HepG2 (cell line): ENCODE data around the gene IFI35. TPM values are rescaled to one million over a fixed set of nuclear protein-coding genes. Genes with fewer than 3 reads are reported as not detected.

Experiments
- ARNT ChIP-seq: fragments of 450-650 bp; IDR thresholded peaks from 2 replicates; pipeline ENCODE4 v1.6.1; 2017
- ATF1 ChIP-seq: IDR thresholded peaks from 2 replicates; pipeline ENCODE4 v1.6.1; 2016; ENCODE audit warnings: mild to moderate bottlenecking, control low read depth
- DMAP1 ChIP-seq: IDR thresholded peaks from 2 replicates; pipeline ENCODE4 v1.6.1; 2016
- GABPA ChIP-seq, 2 experiments: IDR thresholded peaks; 2 replicates each; pipeline ENCODE4 v1.6.1; 2011 to 2016; ENCODE audit warnings: low read depth in 2 of 2, low read length in 1 of 2, missing biosample characterization in 1 of 2, missing genetic modification characterization in 1 of 2
- GATAD1 ChIP-seq: IDR thresholded peaks from 2 replicates; pipeline ENCODE4 v1.6.1; 2016; ENCODE audit warnings: missing genetic modification reagents, missing compliant biosample characterization
- HNRNPH1 ChIP-seq: fragments of 200-400 bp; formaldehyde crosslinking; optimal IDR thresholded peaks from 2 replicates; pipeline ENCODE3; 2017; ENCODE audit warnings: mild to moderate bottlenecking, low read depth, low read length
- KDM3A ChIP-seq: IDR thresholded peaks from 2 replicates; pipeline ENCODE4 v1.6.1; 2018; ENCODE audit warnings: low read depth, missing compliant biosample characterization
- MIER3 ChIP-seq: IDR thresholded peaks from 2 replicates; pipeline ENCODE4 v1.6.1; 2016; ENCODE audit warnings: missing compliant biosample characterization, borderline replicate concordance
- NFAT5 ChIP-seq: sonication (generic); formaldehyde crosslinking; IDR thresholded peaks from 2 replicates; pipeline ENCODE4 v1.4.0; 2020; ENCODE audit warnings: missing genetic modification reagents
- PLRG1 ChIP-seq: fragments of 450-650 bp; conservative IDR thresholded peaks from 2 replicates; pipeline ENCODE4 v1.6.1; 2016
- SMAD3 ChIP-seq: sonication (generic); formaldehyde crosslinking; IDR thresholded peaks from 2 replicates; pipeline ENCODE4 v1.4.0; 2020; ENCODE audit warnings: missing genetic modification reagents
- ZNF121 ChIP-seq: sonication (generic); formaldehyde crosslinking; IDR thresholded peaks from 2 replicates; pipeline ENCODE4 v1.5.0; 2020; ENCODE audit warnings: mild to moderate bottlenecking, missing genetic modification reagents
- ZNF138 ChIP-seq: sonication (generic); formaldehyde crosslinking; IDR thresholded peaks from 2 replicates; pipeline ENCODE4 v1.5.0; 2020; ENCODE audit warnings: mild to moderate bottlenecking, low read depth, missing genetic modification reagents
- ZNF253 ChIP-seq: sonication (generic); formaldehyde crosslinking; IDR thresholded peaks from 2 replicates; pipeline ENCODE4 v1.8.0; 2022; ENCODE audit warnings: mild to moderate bottlenecking, missing genetic modification reagents, borderline replicate concordance
- ZNF891 ChIP-seq: sonication (generic); formaldehyde crosslinking; IDR thresholded peaks from 2 replicates; pipeline ENCODE4 v1.5.0; 2020; ENCODE audit warnings: mild to moderate bottlenecking, missing genetic modification reagents
- ZZZ3 ChIP-seq: sonication (generic); formaldehyde crosslinking; IDR thresholded peaks from 2 replicates; pipeline ENCODE4 v1.4.0; 2020; ENCODE audit warnings: missing genetic modification reagents, mild to moderate bottlenecking, borderline replicate concordance
- polyA plus RNA-seq, 8 experiments: library from polyadenylated mRNA; depleted of rRNA in 3 of 8; stranded (reverse) in 7 of 8; unstranded in 1 of 8; fragments of >200 nt; fragmentation: Illumina TruSeq in 4 of 8; extraction: Trizol in 4 of 8; gene quantifications; 2 replicates each; pipeline versions ENCODE4 v1.2.1 to v1.2.3, GENCODE V29; 2011 to 2016; ENCODE audit warnings: low read depth in 4 of 8, missing spikeins in 1 of 8, mixed read lengths in 1 of 8; ENCODE audit not compliant: insufficient read depth in 1 of 8
- total RNA-seq, 5 experiments: library from RNA; depleted of rRNA; stranded (reverse); fragments of >200 nt; fragmentation: Illumina TruSeq; extraction: Trizol; gene quantifications; 2 replicates each; pipeline ENCODE4 v1.2.3, GENCODE V29; 2016; ENCODE audit warnings: low read depth in 1 of 5
- TF ChIP-seq, protein P1 (sequence below): IDR thresholded peaks from 2 replicates; pipeline ENCODE4 v1.6.1; 2016; ENCODE audit warnings: low read depth, missing genetic modification reagents, missing compliant biosample characterization
- TF ChIP-seq, protein P2 (sequence below): sonication (generic); formaldehyde crosslinking; IDR thresholded peaks from 2 replicates; pipeline ENCODE4 v1.8.1; 2023; ENCODE audit warnings: missing genetic modification reagents, mild to moderate bottlenecking, borderline replicate concordance
- TF ChIP-seq, protein P3 (sequence below): IDR thresholded peaks from 2 replicates; pipeline ENCODE4 v1.6.1; 2012; ENCODE audit warnings: inconsistent platforms

IFI35 gene
- total and polyA plus RNA-seq, 2 of the 13 experiments (the other 11 are each of a cell fraction or from before 2014, with no cell fraction given), result 28.9 to 38.1 TPM

GRCh38 chr17:42964161-42964932, 42.2 kb upstream of the IFI35 start, which contains the start of gene AARSD1 (continued):
- TF ChIP-seq, protein P1, sequence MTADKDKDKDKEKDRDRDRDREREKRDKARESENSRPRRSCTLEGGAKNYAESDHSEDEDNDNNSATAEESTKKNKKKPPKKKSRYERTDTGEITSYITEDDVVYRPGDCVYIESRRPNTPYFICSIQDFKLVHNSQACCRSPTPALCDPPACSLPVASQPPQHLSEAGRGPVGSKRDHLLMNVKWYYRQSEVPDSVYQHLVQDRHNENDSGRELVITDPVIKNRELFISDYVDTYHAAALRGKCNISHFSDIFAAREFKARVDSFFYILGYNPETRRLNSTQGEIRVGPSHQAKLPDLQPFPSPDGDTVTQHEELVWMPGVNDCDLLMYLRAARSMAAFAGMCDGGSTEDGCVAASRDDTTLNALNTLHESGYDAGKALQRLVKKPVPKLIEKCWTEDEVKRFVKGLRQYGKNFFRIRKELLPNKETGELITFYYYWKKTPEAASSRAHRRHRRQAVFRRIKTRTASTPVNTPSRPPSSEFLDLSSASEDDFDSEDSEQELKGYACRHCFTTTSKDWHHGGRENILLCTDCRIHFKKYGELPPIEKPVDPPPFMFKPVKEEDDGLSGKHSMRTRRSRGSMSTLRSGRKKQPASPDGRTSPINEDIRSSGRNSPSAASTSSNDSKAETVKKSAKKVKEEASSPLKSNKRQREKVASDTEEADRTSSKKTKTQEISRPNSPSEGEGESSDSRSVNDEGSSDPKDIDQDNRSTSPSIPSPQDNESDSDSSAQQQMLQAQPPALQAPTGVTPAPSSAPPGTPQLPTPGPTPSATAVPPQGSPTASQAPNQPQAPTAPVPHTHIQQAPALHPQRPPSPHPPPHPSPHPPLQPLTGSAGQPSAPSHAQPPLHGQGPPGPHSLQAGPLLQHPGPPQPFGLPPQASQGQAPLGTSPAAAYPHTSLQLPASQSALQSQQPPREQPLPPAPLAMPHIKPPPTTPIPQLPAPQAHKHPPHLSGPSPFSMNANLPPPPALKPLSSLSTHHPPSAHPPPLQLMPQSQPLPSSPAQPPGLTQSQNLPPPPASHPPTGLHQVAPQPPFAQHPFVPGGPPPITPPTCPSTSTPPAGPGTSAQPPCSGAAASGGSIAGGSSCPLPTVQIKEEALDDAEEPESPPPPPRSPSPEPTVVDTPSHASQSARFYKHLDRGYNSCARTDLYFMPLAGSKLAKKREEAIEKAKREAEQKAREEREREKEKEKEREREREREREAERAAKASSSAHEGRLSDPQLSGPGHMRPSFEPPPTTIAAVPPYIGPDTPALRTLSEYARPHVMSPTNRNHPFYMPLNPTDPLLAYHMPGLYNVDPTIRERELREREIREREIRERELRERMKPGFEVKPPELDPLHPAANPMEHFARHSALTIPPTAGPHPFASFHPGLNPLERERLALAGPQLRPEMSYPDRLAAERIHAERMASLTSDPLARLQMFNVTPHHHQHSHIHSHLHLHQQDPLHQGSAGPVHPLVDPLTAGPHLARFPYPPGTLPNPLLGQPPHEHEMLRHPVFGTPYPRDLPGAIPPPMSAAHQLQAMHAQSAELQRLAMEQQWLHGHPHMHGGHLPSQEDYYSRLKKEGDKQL (CRISPR knock-in tag), result no peak
- TF ChIP-seq DMAP1 (CRISPR knock-in tag) (peak; percentile 61; the same call in 1 of the 2 replicates), KDM3A (no peak), ZNF253 (CRISPR knock-in tag) (no peak), GATAD1 (CRISPR knock-in tag) (peak; percentile 96), PLRG1 (no peak), MIER3 (peak; percentile 39; the same call in 1 of the 2 replicates), HNRNPH1 (no peak), SMAD3 (CRISPR knock-in tag) (no peak), ZZZ3 (CRISPR knock-in tag) (peak; percentile 60; the same call in 1 of the 2 replicates), ZNF138 (0 out of 2 replicates have a peak, but pooled peaks have one; percentile 42), ATF1 (peak; percentile 71; the same call in 1 of the 2 replicates), ARNT (no peak), ZNF891 (CRISPR knock-in tag) (0 out of 2 replicates have a peak, but pooled peaks have one; percentile 37), GABPA (IDR thresholded peaks at IDR 0.05; ENCODE audit: low read depth, low read length) (no peak), GABPA (CRISPR knock-in tag; IDR thresholded peaks at IDR 0.05; ENCODE audit: low read depth) (0 out of 2 replicates have a peak, but pooled peaks have one; percentile 21), ZNF121 (no peak), NFAT5 (CRISPR knock-in tag) (no peak)
- TF ChIP-seq, protein P2, sequence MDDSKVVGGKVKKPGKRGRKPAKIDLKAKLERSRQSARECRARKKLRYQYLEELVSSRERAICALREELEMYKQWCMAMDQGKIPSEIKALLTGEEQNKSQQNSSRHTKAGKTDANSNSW (CRISPR knock-in tag), result no peak; the same call in 1 of the 2 replicates
- TF ChIP-seq, protein P3, sequence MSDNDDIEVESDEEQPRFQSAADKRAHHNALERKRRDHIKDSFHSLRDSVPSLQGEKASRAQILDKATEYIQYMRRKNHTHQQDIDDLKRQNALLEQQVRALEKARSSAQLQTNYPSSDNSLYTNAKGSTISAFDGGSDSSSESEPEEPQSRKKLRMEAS, result peak; percentile 89
